ENCODE data around the gene ITGB1BP1.

DNA sequence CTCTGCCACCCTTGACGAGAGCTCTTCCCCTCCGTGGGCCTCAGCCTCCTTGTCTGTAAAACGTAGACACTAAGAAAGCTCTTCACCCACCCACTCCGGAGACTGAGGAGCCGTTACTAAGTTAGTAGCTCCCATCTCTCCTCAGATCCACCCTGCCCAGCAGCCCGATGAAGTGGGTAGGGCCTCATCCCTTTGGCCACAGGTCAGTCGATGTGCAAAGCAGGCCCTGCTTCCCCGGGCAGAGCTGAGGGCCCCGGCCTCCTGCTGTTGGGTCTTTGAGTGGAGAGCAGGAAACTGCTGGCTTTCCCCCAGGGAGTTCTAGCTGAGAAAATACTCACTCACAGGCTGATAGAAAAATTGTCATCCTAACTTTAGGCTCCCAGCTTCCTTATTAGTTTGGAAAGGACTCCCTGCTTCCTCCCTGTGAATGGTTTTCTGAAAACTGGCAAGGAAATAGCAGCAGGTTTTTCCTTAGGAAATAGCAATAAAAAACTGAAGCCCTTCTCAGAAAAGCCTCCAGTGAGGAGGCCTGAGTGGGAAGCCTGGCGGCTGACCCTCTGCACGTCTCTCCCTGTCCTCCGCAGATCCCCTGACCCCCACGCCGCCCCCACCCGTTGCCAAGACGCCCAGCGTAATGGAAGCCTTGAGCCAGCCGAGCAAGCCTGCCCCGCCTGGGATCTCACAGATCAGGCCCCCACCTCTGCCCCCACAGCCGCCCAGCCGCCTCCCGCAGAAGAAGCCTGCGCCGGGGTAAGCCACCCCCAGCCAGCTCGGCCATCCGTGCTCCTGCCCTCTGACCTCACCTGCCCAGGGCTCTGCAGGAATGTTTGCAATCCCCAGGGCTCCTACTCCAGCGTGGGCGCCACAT lies 30.2 kb downstream of the ITGB1BP1 start:
- no peak for TF ChIP-seq CTCF (IDR thresholded peaks at IDR 0.05)
- no peak for TF ChIP-seq EP300 (IDR thresholded peaks at IDR 0.05)
- TF ChIP-seq POLR2AphosphoS5 (IDR thresholded peaks at IDR 0.05): no peak
